ENCODE measurements around the gene ADM5.

GRCh38 chr19:49712397-49712859 is 23.0 kb downstream of the ADM5 start:
- TF ChIP-seq CTCF (IDR thresholded peaks at IDR 0.05), result no peak
- no peak for TF ChIP-seq REST (IDR thresholded peaks at IDR 0.05; ENCODE audit: insufficient read depth in 1 of 2, low read depth in 2 of 2, low read length in 1 of 2)

Data from Panc1 (cell line).